ENCODE data around the gene GJB4. TPM values are rescaled to one million over a fixed set of nuclear protein-coding genes. Genes with fewer than 3 reads are reported as not detected.
"Not testable (repeated sequence)": the region's sequence is repeated elsewhere in the genome, so short reads cannot be mapped to it uniquely, and the experiment has no call there.

Gene GJB4
- polyA plus RNA-seq, 2 of the 4 experiments (the other 2 are of a cell fraction), result not detected

GRCh38 chr1:34808051-34808810 lies 48.7 kb downstream of the GJB4 start:
- Histone ChIP-seq H3K4me1 (peaks cover 4% of the 10 kb centered on the region; the same call in 1 of the 3 replicates), H3K4me3 (no peak overlapping the region), H3K9me3 (no peaks in the 10 kb centered on the region), H3K4me2 (no peak overlapping the region), H3K27ac (no peak overlapping the region)
- ATAC-seq (no peak), FAIRE-seq (no peak), DNase-seq (ENCODE audit: low read depth in 1 of 2, low spot score in 1 of 2) (no peak)
- no peak for TF ChIP-seq TFCP2L1 (CRISPR knock-in tag; IDR thresholded peaks at IDR 0.05)
- TF ChIP-seq HDAC2 (IDR thresholded peaks at IDR 0.05), result no peak
- no peak for TF ChIP-seq ESRRA (IDR thresholded peaks at IDR 0.05; ENCODE audit: borderline replicate concordance, low read length)
- no peak for TF ChIP-seq GATA3 (IDR thresholded peaks at IDR 0.05; ENCODE audit: borderline replicate concordance)
- TF ChIP-seq, protein P1, sequence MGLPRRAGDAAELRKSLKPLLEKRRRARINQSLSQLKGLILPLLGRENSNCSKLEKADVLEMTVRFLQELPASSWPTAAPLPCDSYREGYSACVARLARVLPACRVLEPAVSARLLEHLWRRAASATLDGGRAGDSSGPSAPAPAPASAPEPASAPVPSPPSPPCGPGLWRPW (IDR thresholded peaks at IDR 0.05), result no peak
- TF ChIP-seq EHF (CRISPR knock-in tag; IDR thresholded peaks at IDR 0.05), result no peak
- TF ChIP-seq NFE2L2 (conservative IDR thresholded peaks at IDR 0.05; ENCODE audit: low read length), result no peak
- no peak for TF ChIP-seq BCL3 (IDR thresholded peaks at IDR 0.05)
- no peak for TF ChIP-seq FOXS1 (CRISPR knock-in tag; IDR thresholded peaks at IDR 0.05)
- no peak for TF ChIP-seq JUN (IDR thresholded peaks at IDR 0.05)
- no peak for TF ChIP-seq NR3C1 (IDR thresholded peaks at IDR 0.05)
- no peak for TF ChIP-seq CHD2 (IDR thresholded peaks at IDR 0.05; ENCODE audit: low read length, partially characterized antibody)
- no peak for TF ChIP-seq HOXA7 (CRISPR knock-in tag; IDR thresholded peaks at IDR 0.05)
- TF ChIP-seq MAZ (IDR thresholded peaks at IDR 0.05; ENCODE audit: borderline replicate concordance, low read depth, low read length), result no peak
- ChIA-PET CTCF (interaction anchor here (2.5 to 3.3 kb wide), 2 partner anchors 45 to 58 kb away, joined by 6 to 14 read pairs; no protein-coding TSS in a partner anchor), POLR2A (no interaction called here)
- 61% methylated on average over 5 of the region's 9 CpGs for WGBS (ENCODE audit: missing lambda C conversion rate)

GRCh38 chr1:34810781-34811180 lies 51.2 kb downstream of the GJB4 start:
- DNase-seq (ENCODE audit: low read depth in 1 of 2, low spot score in 1 of 2); H3K4me3 ChIP-seq; POLR2A ChIA-PET; H3K4me2 ChIP-seq; H3K9me3 ChIP-seq; H3K4me1 ChIP-seq; ATAC-seq; H3K27ac ChIP-seq; FAIRE-seq: not testable (repeated sequence)
- CTCF ChIA-PET, result interaction anchor here (2.5 kb wide), 1 partner anchor 55 kb away, joined by 6 read pairs; no protein-coding TSS in a partner anchor
- 45% methylated on average over 3 of the region's 3 CpGs for WGBS (ENCODE audit: missing lambda C conversion rate)

Other genes with a start within 250 kb of the GJB4 start
- gene GJB5, start 4.7 kb upstream of the GJB4 start, polyA plus RNA-seq (2011; rRNA removed), result 0.11 and 0.16 TPM in 2 replicates
- gene GJB5, start 4.7 kb upstream of the GJB4 start, polyA plus RNA-seq (2017; fragmentation: RNase III; extraction: RNeasy Plus Mini Kit Qiagen cat#74134 plus additional on column Dnase treatment), result 0.09 to 0.15 TPM in 2 of 3 replicates, not detected in the other
- gene GJB3, start 21.5 kb downstream of the GJB4 start, polyA plus RNA-seq (2011; rRNA removed), result 0.50 and 0.81 TPM in 2 replicates
- 0.75 to 0.84 TPM (median 0.76 TPM) in 3 replicates for gene GJB3, start 21.5 kb downstream of the GJB4 start, polyA plus RNA-seq (2017; fragmentation: RNase III; extraction: RNeasy Plus Mini Kit Qiagen cat#74134 plus additional on column Dnase treatment)
- not detected in 2 replicates for gene GJA4, start 33.3 kb downstream of the GJB4 start, polyA plus RNA-seq (2011; rRNA removed)
- not detected in 3 replicates for gene GJA4, start 33.3 kb downstream of the GJB4 start, polyA plus RNA-seq (2017; fragmentation: RNase III; extraction: RNeasy Plus Mini Kit Qiagen cat#74134 plus additional on column Dnase treatment)
- gene SMIM12, start 100.0 kb downstream of the GJB4 start, polyA plus RNA-seq (2011; rRNA removed), result 34.6 and 35.8 TPM in 2 replicates
- 34.5 to 37.5 TPM (median 34.6 TPM) in 3 replicates for gene SMIM12, start 100.0 kb downstream of the GJB4 start, polyA plus RNA-seq (2017; fragmentation: RNase III; extraction: RNeasy Plus Mini Kit Qiagen cat#74134 plus additional on column Dnase treatment)
- gene DLGAP3, start 169.9 kb downstream of the GJB4 start, polyA plus RNA-seq (2011; rRNA removed), result 0.03 TPM in 1 of 2 replicates, not detected in the other
- gene DLGAP3, start 169.9 kb downstream of the GJB4 start, polyA plus RNA-seq (2017; fragmentation: RNase III; extraction: RNeasy Plus Mini Kit Qiagen cat#74134 plus additional on column Dnase treatment), result 0.04 to 0.07 TPM (median 0.05 TPM) in 3 replicates
- 27.2 and 31.8 TPM in 2 replicates for gene TMEM35B, start 225.6 kb downstream of the GJB4 start, polyA plus RNA-seq (2011; rRNA removed)
- gene TMEM35B, start 225.6 kb downstream of the GJB4 start, polyA plus RNA-seq (2017; fragmentation: RNase III; extraction: RNeasy Plus Mini Kit Qiagen cat#74134 plus additional on column Dnase treatment), result 12.6 to 16.8 TPM (median 13.3 TPM) in 3 replicates

Data from A549 (cell line).